ENCODE measurements around the gene PRKD3. TPM values are rescaled to one million over a fixed set of nuclear protein-coding genes. Genes with fewer than 3 reads are reported as not detected.

Gene PRKD3
- total and polyA plus RNA-seq, 2 donors (not counting 3 experiments of a cell fraction or from before 2014, with no cell fraction given) = 14.9 to 47.3 TPM

DNA sequence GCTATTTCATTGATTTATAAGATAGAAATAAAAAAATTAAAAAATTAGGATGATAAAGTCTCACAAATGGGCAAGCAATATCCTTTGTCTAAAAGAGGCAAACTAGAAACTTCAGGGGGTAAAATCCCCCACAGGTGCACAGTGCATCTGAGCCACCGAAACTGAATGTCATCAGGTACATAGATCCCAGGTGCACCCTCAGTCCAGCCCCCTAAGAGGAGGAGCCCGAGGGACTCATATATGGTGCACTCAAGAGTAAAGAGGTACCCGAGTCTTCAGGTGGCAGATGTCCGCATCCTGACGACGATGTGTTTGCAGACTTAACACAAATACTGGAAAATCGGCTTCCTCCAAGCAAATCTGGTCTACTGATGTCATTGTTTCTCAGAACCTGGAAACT, 31.1 kb upstream of the PRKD3 start:
- Histone ChIP-seq H3K4me1 (ENCODE audit: control insufficient read depth, extremely low read depth, insufficient read depth, low read length) (no peaks in the 10 kb centered on the region), H3K27me3 (ENCODE audit: control insufficient read depth in 2 of 2, insufficient read depth in 2 of 2, low read length in 2 of 2) (no peaks in the 10 kb centered on the region), H3K9me3 (replicated peaks; ENCODE audit: control insufficient read depth, insufficient read depth, low read length) (no peaks in the 10 kb centered on the region), H3K36me3 (ENCODE audit: control insufficient read depth in 2 of 2, extremely low read depth in 1 of 2, insufficient read depth in 2 of 2, low read length in 2 of 2) (no peaks in the 10 kb centered on the region), H2AFZ (ENCODE audit: low read depth, low read length) (no peak overlapping the region), H3K79me2 (ENCODE audit: control insufficient read depth, insufficient read depth, low read length) (no peaks in the 10 kb centered on the region), H3K4me3 (replicated peaks in 1 of 3; ENCODE audit: insufficient read depth in 1 of 3, low read depth in 1 of 3, low read length in 3 of 3) (no peak overlapping the region), H3K27ac (ENCODE audit: insufficient read depth, low read depth, low read length) (no peak overlapping the region), H3K9me1 (replicated peaks; ENCODE audit: control insufficient read depth, extremely low read depth, insufficient read depth, low read length) (no peaks in the 10 kb centered on the region), H3K4me2 (ENCODE audit: insufficient read depth, low read length) (no peak overlapping the region), H4K20me1 (replicated peaks; ENCODE audit: control insufficient read depth, extremely low read depth, insufficient read depth, low read length) (no peaks in the 10 kb centered on the region), H3K9ac (replicated peaks; ENCODE audit: extremely low read depth, insufficient read depth, low read length) (no peak overlapping the region)
- TF ChIP-seq GATA2 (IDR thresholded peaks at IDR 0.05; ENCODE audit: insufficient read depth, insufficient read length, low read depth, low read length) = no peak
- TF ChIP-seq, protein P1, sequence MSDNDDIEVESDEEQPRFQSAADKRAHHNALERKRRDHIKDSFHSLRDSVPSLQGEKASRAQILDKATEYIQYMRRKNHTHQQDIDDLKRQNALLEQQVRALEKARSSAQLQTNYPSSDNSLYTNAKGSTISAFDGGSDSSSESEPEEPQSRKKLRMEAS (IDR thresholded peaks at IDR 0.05; ENCODE audit: insufficient read depth, insufficient read length) = no peak
- TF ChIP-seq FOS (IDR thresholded peaks at IDR 0.05; ENCODE audit: borderline replicate concordance, insufficient read depth, low read length) = no peak
- TF ChIP-seq POLR2A (IDR thresholded peaks at IDR 0.05; ENCODE audit: low read depth, low read length) = no peak
- DNase-seq (ENCODE audit: low read depth, low spot score) (no peak), FAIRE-seq (no peak)
- no TSS peak for BruUV-seq (replicated peaks)
- intact Hi-C loops (cut with micrococcal nuclease) (no loop called here), dilution Hi-C loops (cut with MboI; ENCODE audit: extremely low pct_ligation_motif_present, low sequenced_read_pairs) (no loop called here)
- CTCF ChIA-PET = no interaction called here
- POLR2A ChIA-PET = no interaction called here

DNA sequence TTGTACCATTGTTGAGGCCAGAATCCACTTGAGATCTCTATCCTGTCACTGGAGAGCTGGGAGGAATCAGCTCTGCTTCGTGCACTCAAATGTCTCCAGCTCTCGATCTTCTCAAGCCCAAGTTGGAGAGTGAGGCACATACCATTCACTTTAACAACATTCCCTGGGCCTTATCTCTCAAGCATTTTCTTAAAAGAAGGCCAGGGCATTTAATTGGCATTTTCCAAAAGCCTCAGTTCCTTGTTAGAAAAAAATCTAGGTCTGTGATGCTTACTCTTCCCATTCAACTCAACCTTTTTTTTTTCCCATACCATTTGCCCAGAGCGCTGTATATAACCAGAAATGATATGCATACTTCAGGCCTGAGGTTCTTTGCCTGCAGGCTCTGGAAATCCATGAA, 29.9 kb upstream of the PRKD3 start:
- CTCF ChIA-PET = interaction anchor here (0.6 kb wide), 1 partner anchor 19 kb away, joined by 3 read pairs; no protein-coding TSS in a partner anchor
- Histone ChIP-seq H4K20me1 (replicated peaks; ENCODE audit: control insufficient read depth, extremely low read depth, insufficient read depth, low read length) (no peaks in the 10 kb centered on the region), H3K9me1 (replicated peaks; ENCODE audit: control insufficient read depth, extremely low read depth, insufficient read depth, low read length) (no peaks in the 10 kb centered on the region), H3K4me1 (ENCODE audit: control insufficient read depth, extremely low read depth, insufficient read depth, low read length) (no peaks in the 10 kb centered on the region), H3K27ac (ENCODE audit: insufficient read depth, low read depth, low read length) (no peak overlapping the region), H3K27me3 (ENCODE audit: control insufficient read depth in 2 of 2, insufficient read depth in 2 of 2, low read length in 2 of 2) (no peaks in the 10 kb centered on the region), H3K4me2 (ENCODE audit: insufficient read depth, low read length) (no peak overlapping the region), H3K4me3 (replicated peaks in 1 of 3; ENCODE audit: insufficient read depth in 1 of 3, low read depth in 1 of 3, low read length in 3 of 3) (no peak overlapping the region), H3K9me3 (replicated peaks; ENCODE audit: control insufficient read depth, insufficient read depth, low read length) (no peaks in the 10 kb centered on the region), H3K79me2 (ENCODE audit: control insufficient read depth, insufficient read depth, low read length) (no peaks in the 10 kb centered on the region), H3K9ac (replicated peaks; ENCODE audit: extremely low read depth, insufficient read depth, low read length) (no peak overlapping the region), H3K36me3 (ENCODE audit: control insufficient read depth in 2 of 2, extremely low read depth in 1 of 2, insufficient read depth in 2 of 2, low read length in 2 of 2) (no peaks in the 10 kb centered on the region), H2AFZ (ENCODE audit: low read depth, low read length) (no peak overlapping the region)
- intact Hi-C loops (cut with micrococcal nuclease) (no loop called here), dilution Hi-C loops (cut with MboI; ENCODE audit: extremely low pct_ligation_motif_present, low sequenced_read_pairs) (no loop called here)
- no peak for TF ChIP-seq EZH2 (IDR thresholded peaks at IDR 0.05; ENCODE audit: borderline replicate concordance, low read depth, low read length, severe bottlenecking)
- TF ChIP-seq, protein P1 (IDR thresholded peaks at IDR 0.05; ENCODE audit: insufficient read depth, insufficient read length) = no peak
- TF ChIP-seq, protein P2, sequence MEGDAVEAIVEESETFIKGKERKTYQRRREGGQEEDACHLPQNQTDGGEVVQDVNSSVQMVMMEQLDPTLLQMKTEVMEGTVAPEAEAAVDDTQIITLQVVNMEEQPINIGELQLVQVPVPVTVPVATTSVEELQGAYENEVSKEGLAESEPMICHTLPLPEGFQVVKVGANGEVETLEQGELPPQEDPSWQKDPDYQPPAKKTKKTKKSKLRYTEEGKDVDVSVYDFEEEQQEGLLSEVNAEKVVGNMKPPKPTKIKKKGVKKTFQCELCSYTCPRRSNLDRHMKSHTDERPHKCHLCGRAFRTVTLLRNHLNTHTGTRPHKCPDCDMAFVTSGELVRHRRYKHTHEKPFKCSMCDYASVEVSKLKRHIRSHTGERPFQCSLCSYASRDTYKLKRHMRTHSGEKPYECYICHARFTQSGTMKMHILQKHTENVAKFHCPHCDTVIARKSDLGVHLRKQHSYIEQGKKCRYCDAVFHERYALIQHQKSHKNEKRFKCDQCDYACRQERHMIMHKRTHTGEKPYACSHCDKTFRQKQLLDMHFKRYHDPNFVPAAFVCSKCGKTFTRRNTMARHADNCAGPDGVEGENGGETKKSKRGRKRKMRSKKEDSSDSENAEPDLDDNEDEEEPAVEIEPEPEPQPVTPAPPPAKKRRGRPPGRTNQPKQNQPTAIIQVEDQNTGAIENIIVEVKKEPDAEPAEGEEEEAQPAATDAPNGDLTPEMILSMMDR (IDR thresholded peaks at IDR 0.05; ENCODE audit: extremely low read depth in 1 of 2, insufficient read depth in 1 of 2, low read depth in 1 of 2, low read length in 2 of 2) = no peak
- TF ChIP-seq GATA2 (IDR thresholded peaks at IDR 0.05; ENCODE audit: insufficient read depth, insufficient read length, low read depth, low read length) = no peak
- no peak for TF ChIP-seq MYC (IDR thresholded peaks at IDR 0.05; ENCODE audit: low read depth, low read length)
- no peak for TF ChIP-seq FOS (IDR thresholded peaks at IDR 0.05; ENCODE audit: borderline replicate concordance, insufficient read depth, low read length)
- TF ChIP-seq JUN (IDR thresholded peaks at IDR 0.05; ENCODE audit: borderline replicate concordance, insufficient read depth, insufficient read length, low read depth) = no peak
- no peak for TF ChIP-seq POLR2AphosphoS5 (IDR thresholded peaks at IDR 0.05; ENCODE audit: insufficient read depth, low read depth, low read length)
- TF ChIP-seq POLR2A (IDR thresholded peaks at IDR 0.05; ENCODE audit: low read depth, low read length) = no peak
- no peak for DNase-seq (ENCODE audit: low read depth, low spot score)
- no peak for FAIRE-seq
- POLR2A ChIA-PET = no interaction called here
- no TSS peak for BruUV-seq (replicated peaks)
